Measurements from ENCODE around the gene DEAF1. TPM values are rescaled to one million over a fixed set of nuclear protein-coding genes. Genes with fewer than 3 reads are reported as not detected.

The DEAF1 gene
- total and polyA plus RNA-seq, 2 experiments from 2014 or later = 35.0 to 38.5 TPM

DNA sequence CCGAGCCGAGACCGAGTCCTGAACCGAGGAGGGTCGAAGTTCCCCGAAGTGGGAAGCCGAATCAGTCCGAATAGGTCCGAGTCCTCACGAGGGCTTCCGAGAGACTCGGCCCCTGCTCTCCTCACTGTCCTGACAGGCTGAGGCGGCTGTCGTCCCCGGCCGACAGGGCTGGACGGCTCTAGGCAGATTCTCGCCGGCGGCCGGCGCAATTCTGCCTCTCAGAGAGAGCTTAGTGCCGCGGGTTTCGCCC, 191 bp upstream of the DEAF1 start:
- Histone ChIP-seq H3K4me1 (ENCODE audit: insufficient read depth) (peaks cover 31% of the 10 kb centered on the region), H3K79me2 (ENCODE audit: insufficient read depth) (peaks cover 68% of the 10 kb centered on the region), H3F3A (ENCODE audit: insufficient read depth) (peaks cover 25% of the 10 kb centered on the region), H3K4me2 (ENCODE audit: unreplicated experiment) (peak overlapping the region; percentile 23), H3K4me3 (peak overlapping the region; percentile 84), H3K9ac (peak overlapping the region; percentile 96), H3K36me3 (ENCODE audit: low read depth) (no peaks in the 10 kb centered on the region), H4K20me1 (ENCODE audit: insufficient read depth) (no peaks in the 10 kb centered on the region), H3K9me2 (ENCODE audit: insufficient read depth) (no peaks in the 10 kb centered on the region), H3K27ac (peak overlapping the region; percentile 94), H3K9me3 (ENCODE audit: low read depth) (no peaks in the 10 kb centered on the region), H2AFZ (peak overlapping the region; percentile 74), H3K27me3 (replicated peaks; ENCODE audit: insufficient read depth) (no peaks in the 10 kb centered on the region)
- DNase-seq = no peak
- TF ChIP-seq EZH2 (IDR thresholded peaks at IDR 0.05; ENCODE audit: insufficient read depth, poor library complexity, severe bottlenecking) = no peak
- TF ChIP-seq EZH2phosphoT487 (IDR thresholded peaks at IDR 0.05; ENCODE audit: insufficient read depth, low read depth) = no peak
- 1% methylated on average over 25 of the region's 25 CpGs for WGBS, 2 experiments (ENCODE audit: low coverage in 1 of 2, low lambda C conversion rate in 2 of 2, missing lambda C conversion rate in 2 of 2)
- in situ Hi-C loops (cut with MboI) = no loop called here

DNA sequence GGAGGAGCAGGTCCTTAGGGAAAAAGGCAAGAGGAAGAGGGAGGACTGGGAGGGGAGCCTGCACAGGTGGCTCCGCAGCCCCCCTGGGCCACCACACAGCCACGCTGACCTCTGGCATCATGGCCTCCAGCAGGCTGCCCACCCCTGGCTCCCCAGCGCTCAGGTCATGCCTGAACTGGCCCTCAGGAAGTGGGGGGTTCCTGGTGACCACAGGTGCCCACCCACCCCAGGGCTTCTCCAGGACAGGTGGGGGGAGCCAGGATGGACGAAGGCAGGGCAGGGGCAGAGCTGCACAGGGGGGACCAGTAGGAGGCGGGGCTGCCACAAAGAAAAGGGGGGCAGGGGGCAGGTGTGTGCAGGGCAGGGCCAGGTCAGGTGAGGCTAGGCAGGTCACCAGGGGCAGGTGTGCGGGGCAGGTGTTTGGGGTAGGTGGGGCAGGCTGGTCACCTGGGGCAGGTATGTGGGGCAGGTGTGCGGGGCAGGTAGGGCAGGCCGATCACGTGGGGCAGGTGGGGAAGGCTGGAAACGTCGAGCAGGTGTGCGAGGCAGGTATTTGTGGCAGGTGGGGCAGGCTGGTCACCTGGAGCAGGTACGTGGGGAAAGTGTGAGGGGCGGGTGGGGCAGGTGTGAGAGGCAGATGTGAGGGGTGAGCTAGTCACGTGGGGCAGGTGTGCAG, 997 bp downstream of the DEAF1 start:
- Histone ChIP-seq H3K79me2 (ENCODE audit: insufficient read depth) (peaks cover 56% of the 10 kb centered on the region), H3K36me3 (ENCODE audit: low read depth) (no peaks in the 10 kb centered on the region), H3K27me3 (replicated peaks; ENCODE audit: insufficient read depth) (no peaks in the 10 kb centered on the region), H3K4me3 (peak overlapping the region; percentile 59), H3F3A (ENCODE audit: insufficient read depth) (peaks cover 25% of the 10 kb centered on the region), H3K9me3 (ENCODE audit: low read depth) (no peaks in the 10 kb centered on the region), H3K4me2 (ENCODE audit: unreplicated experiment) (peak overlapping the region; percentile 47), H4K20me1 (ENCODE audit: insufficient read depth) (no peaks in the 10 kb centered on the region), H3K9me2 (ENCODE audit: insufficient read depth) (no peaks in the 10 kb centered on the region), H2AFZ (no peak overlapping the region), H3K9ac (peak overlapping the region; percentile 20), H3K27ac (no peak overlapping the region), H3K4me1 (ENCODE audit: insufficient read depth) (peaks cover 31% of the 10 kb centered on the region)
- 54 to 63% methylated on average over 4 to 15 of the region's 15 CpGs for WGBS, 2 experiments (ENCODE audit: low coverage in 1 of 2, low lambda C conversion rate in 2 of 2, missing lambda C conversion rate in 2 of 2)
- TF ChIP-seq EZH2 (IDR thresholded peaks at IDR 0.05; ENCODE audit: insufficient read depth, poor library complexity, severe bottlenecking) (no peak), EZH2phosphoT487 (IDR thresholded peaks at IDR 0.05; ENCODE audit: insufficient read depth, low read depth) (no peak)
- no peak for DNase-seq
- in situ Hi-C loops (cut with MboI) = no loop called here

DNA sequence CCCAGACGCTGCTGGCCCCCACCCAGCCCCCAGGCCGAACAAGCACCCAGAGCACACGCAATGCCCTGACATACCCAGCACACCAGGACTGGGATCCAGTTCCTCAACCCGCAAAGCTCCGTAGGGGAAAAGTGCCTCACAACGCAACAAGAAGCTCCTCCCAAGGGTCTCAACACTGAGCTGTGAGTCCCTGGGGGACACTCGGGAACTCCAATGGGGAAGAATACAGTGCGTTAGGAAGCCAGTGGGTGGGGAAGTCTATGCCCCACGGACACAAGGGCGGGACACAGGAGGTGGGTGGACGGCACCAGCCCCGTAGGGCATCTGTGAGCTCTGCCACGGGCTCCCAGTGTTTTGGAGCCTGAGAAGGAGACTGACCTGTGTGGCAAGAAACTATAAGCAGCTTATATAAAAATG, 1.6 kb downstream of the DEAF1 start:
- 25 to 26% methylated on average over 13 of the region's 13 CpGs for WGBS, 2 experiments (ENCODE audit: low coverage in 1 of 2, low lambda C conversion rate in 2 of 2, missing lambda C conversion rate in 2 of 2)
- peak; percentile 55 for DNase-seq
- in situ Hi-C loops (cut with MboI) = no loop called here

DNA sequence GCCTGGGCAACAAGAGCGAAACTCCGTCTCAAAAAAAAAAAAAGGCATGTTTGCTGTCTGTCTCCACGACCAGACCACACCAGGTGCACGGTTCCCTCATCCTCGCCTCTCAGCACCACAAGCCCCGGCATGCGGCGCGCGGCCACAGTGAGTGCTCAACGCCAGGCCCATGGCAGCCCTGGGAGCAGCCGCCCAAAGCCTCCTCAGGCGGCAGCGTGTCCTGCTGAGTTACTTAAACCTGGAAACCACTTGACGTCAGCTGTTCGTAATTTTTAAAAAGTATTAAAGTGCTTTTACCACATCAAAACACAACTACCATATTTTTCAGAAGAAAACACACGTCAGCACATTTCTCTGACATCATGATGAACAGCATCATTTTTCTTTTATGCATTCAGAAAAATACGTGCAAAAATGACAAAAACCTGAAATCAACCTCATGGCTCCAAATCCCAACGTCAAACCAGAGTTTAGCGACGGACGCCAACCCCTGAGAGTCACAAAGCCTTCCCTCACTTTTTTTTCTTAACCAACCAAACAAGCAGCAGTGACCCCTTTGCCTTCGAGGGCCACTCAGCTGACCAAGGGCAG, 2.1 kb downstream of the DEAF1 start:
- H3K9ac ChIP-seq = peak overlapping the region; percentile 20
- no peak for DNase-seq
- H3K27ac ChIP-seq = no peak overlapping the region
- H3K9me3 ChIP-seq (ENCODE audit: low read depth) = no peaks in the 10 kb centered on the region
- peaks cover 49% of the 10 kb centered on the region for H3K79me2 ChIP-seq (ENCODE audit: insufficient read depth)
- WGBS, 2 experiments (ENCODE audit: low coverage in 1 of 2, low lambda C conversion rate in 2 of 2, missing lambda C conversion rate in 2 of 2) = 76 to 82% methylated on average over 23 of the region's 23 CpGs
- peaks cover 18% of the 10 kb centered on the region for H3F3A ChIP-seq (ENCODE audit: insufficient read depth)
- in situ Hi-C loops (cut with MboI) = no loop called here
- H3K4me2 ChIP-seq (ENCODE audit: unreplicated experiment) = peak overlapping the region; percentile 47
- peaks cover 22% of the 10 kb centered on the region for H3K4me1 ChIP-seq (ENCODE audit: insufficient read depth)
- 0 out of 2 replicates have a peak overlapping the region, but pooled peaks have one; percentile 6 for H2AFZ ChIP-seq
- peak overlapping the region; percentile 59 for H3K4me3 ChIP-seq
- peaks cover 4% of the 10 kb centered on the region; the same call in 1 of the 2 replicates for H3K36me3 ChIP-seq (ENCODE audit: low read depth)
- H4K20me1 ChIP-seq (ENCODE audit: insufficient read depth) = no peaks in the 10 kb centered on the region
- no peaks in the 10 kb centered on the region for H3K9me2 ChIP-seq (ENCODE audit: insufficient read depth)
- TF ChIP-seq EZH2phosphoT487 (IDR thresholded peaks at IDR 0.05; ENCODE audit: insufficient read depth, low read depth) = no peak
- TF ChIP-seq EZH2 (IDR thresholded peaks at IDR 0.05; ENCODE audit: insufficient read depth, poor library complexity, severe bottlenecking) = no peak
- no peaks in the 10 kb centered on the region for H3K27me3 ChIP-seq (replicated peaks; ENCODE audit: insufficient read depth)

More for the DNA sequence above, 1.6 kb downstream of the DEAF1 start:
- Histone ChIP-seq H4K20me1 (ENCODE audit: insufficient read depth) (no peaks in the 10 kb centered on the region), H3K9me2 (ENCODE audit: insufficient read depth) (no peaks in the 10 kb centered on the region), H3K27ac (no peak overlapping the region), H3F3A (ENCODE audit: insufficient read depth) (peaks cover 23% of the 10 kb centered on the region), H3K79me2 (ENCODE audit: insufficient read depth) (peaks cover 50% of the 10 kb centered on the region), H3K4me3 (peak overlapping the region; percentile 59), H3K4me1 (ENCODE audit: insufficient read depth) (peaks cover 27% of the 10 kb centered on the region), H3K27me3 (replicated peaks; ENCODE audit: insufficient read depth) (no peaks in the 10 kb centered on the region), H3K36me3 (ENCODE audit: low read depth) (no peaks in the 10 kb centered on the region), H3K9ac (peak overlapping the region; percentile 20), H3K4me2 (ENCODE audit: unreplicated experiment) (peak overlapping the region; percentile 47), H3K9me3 (ENCODE audit: low read depth) (no peaks in the 10 kb centered on the region), H2AFZ (0 out of 2 replicates have a peak overlapping the region, but pooled peaks have one; percentile 6)
- TF ChIP-seq EZH2 (IDR thresholded peaks at IDR 0.05; ENCODE audit: insufficient read depth, poor library complexity, severe bottlenecking) (no peak), EZH2phosphoT487 (IDR thresholded peaks at IDR 0.05; ENCODE audit: insufficient read depth, low read depth) (no peak)

All from GM23248 (cell line).